Rectal smooth muscle tissue (tissue), 1 donor: Measurements from ENCODE around the gene ANXA2.
"Not testable (repeated sequence)": the region's sequence is repeated elsewhere in the genome, so short reads cannot be mapped to it uniquely, and the experiment has no call there.

Experiments used
- H3K27ac ChIP-seq: one replicate; pipeline ENCODE4 v1.7.0; 2013; ENCODE audit warnings: low read depth, low read length, inconsistent platforms
- H3K27me3 ChIP-seq: one replicate; pipeline ENCODE4 v1.7.0; 2013; ENCODE audit warnings: low read length; ENCODE audit not compliant: control insufficient read depth, insufficient read depth
- H3K36me3 ChIP-seq: one replicate; pipeline ENCODE4 v1.7.0; 2013; ENCODE audit warnings: low read length; ENCODE audit not compliant: control insufficient read depth, insufficient read depth
- H3K4me1 ChIP-seq: one replicate; pipeline ENCODE4 v1.7.0; 2013; ENCODE audit warnings: low read length; ENCODE audit not compliant: control insufficient read depth, insufficient read depth
- H3K4me3 ChIP-seq: one replicate; pipeline ENCODE4 v1.7.0; 2013; ENCODE audit warnings: low read length
- H3K9ac ChIP-seq: one replicate; pipeline ENCODE4 v1.7.0; 2013; ENCODE audit warnings: low read length

Gene ANXA2

GRCh38 chr15:60406513-60407414, 9.0 kb upstream of the ANXA2 start:
- H3K27me3 ChIP-seq: no peaks in the 10 kb centered on the region
- H3K27ac ChIP-seq: peak overlapping the region; percentile 45
- H3K9ac ChIP-seq: no peak overlapping the region
- H3K4me1 ChIP-seq: no peaks in the 10 kb centered on the region
- H3K36me3 ChIP-seq: no peaks in the 10 kb centered on the region
- H3K4me3 ChIP-seq: no peak overlapping the region

- Histone ChIP-seq H3K27ac (no peak overlapping the region), H3K9ac (no peak overlapping the region), H3K4me1 (no peaks in the 10 kb centered on the region), H3K27me3 (no peaks in the 10 kb centered on the region), H3K36me3 (no peaks in the 10 kb centered on the region), H3K4me3 (no peak overlapping the region)
Observed at GRCh38 chr15:60405399-60405798, 7.6 kb upstream of the ANXA2 start.

GRCh38 chr15:60404351-60404750, 6.6 kb upstream of the ANXA2 start:
- not testable (repeated sequence) for H3K4me1 ChIP-seq, H3K27me3 ChIP-seq, H3K27ac ChIP-seq, H3K4me3 ChIP-seq, H3K9ac ChIP-seq, H3K36me3 ChIP-seq

GRCh38 chr15:60400944-60401343, 3.2 kb upstream of the ANXA2 start:
- Histone ChIP-seq H3K27me3 (no peaks in the 10 kb centered on the region), H3K4me3 (no peak overlapping the region), H3K4me1 (peaks cover 2% of the 10 kb centered on the region), H3K36me3 (no peaks in the 10 kb centered on the region), H3K9ac (no peak overlapping the region), H3K27ac (no peak overlapping the region)

- no peak overlapping the region for H3K9ac ChIP-seq
- no peak overlapping the region for H3K4me3 ChIP-seq
- H3K36me3 ChIP-seq: no peaks in the 10 kb centered on the region
- no peaks in the 10 kb centered on the region for H3K27me3 ChIP-seq
- H3K4me1 ChIP-seq: peaks cover 9% of the 10 kb centered on the region
- peak overlapping the region; percentile 48 for H3K27ac ChIP-seq
Observed at GRCh38 chr15:60399931-60400330, 2.1 kb upstream of the ANXA2 start.

GRCh38 chr15:60399246-60399915, 1.6 kb upstream of the ANXA2 start:
- Histone ChIP-seq H3K4me3 (peak overlapping the region; percentile 71), H3K36me3 (no peaks in the 10 kb centered on the region), H3K4me1 (peaks cover 10% of the 10 kb centered on the region), H3K27ac (peak overlapping the region; percentile 48), H3K9ac (no peak overlapping the region), H3K27me3 (no peaks in the 10 kb centered on the region)

GRCh38 chr15:60396958-60397771, 621 bp downstream of the ANXA2 start:
- Histone ChIP-seq H3K9ac (peak overlapping the region; percentile 89), H3K4me3 (peak overlapping the region; percentile 90), H3K36me3 (no peaks in the 10 kb centered on the region), H3K27me3 (no peaks in the 10 kb centered on the region), H3K27ac (peak overlapping the region; percentile 91), H3K4me1 (peaks cover 30% of the 10 kb centered on the region)

- H3K9ac ChIP-seq: no peak overlapping the region
- peak overlapping the region; percentile 90 for H3K4me3 ChIP-seq
- H3K27ac ChIP-seq: peak overlapping the region; percentile 91
- no peaks in the 10 kb centered on the region for H3K27me3 ChIP-seq
- peaks cover 36% of the 10 kb centered on the region for H3K4me1 ChIP-seq
- no peaks in the 10 kb centered on the region for H3K36me3 ChIP-seq
Observed at GRCh38 chr15:60396560-60396957, 1.2 kb downstream of the ANXA2 start.

- H3K27me3 ChIP-seq: no peaks in the 10 kb centered on the region
- H3K36me3 ChIP-seq: no peaks in the 10 kb centered on the region
- H3K9ac ChIP-seq: no peak overlapping the region
- H3K27ac ChIP-seq: no peak overlapping the region
- H3K4me1 ChIP-seq: peaks cover 41% of the 10 kb centered on the region
- peak overlapping the region; percentile 90 for H3K4me3 ChIP-seq
Observed at GRCh38 chr15:60396100-60396499, 1.7 kb downstream of the ANXA2 start.

- Histone ChIP-seq H3K4me3 (peak overlapping the region; percentile 14), H3K27me3 (no peaks in the 10 kb centered on the region), H3K9ac (no peak overlapping the region), H3K4me1 (peaks cover 44% of the 10 kb centered on the region), H3K36me3 (no peaks in the 10 kb centered on the region), H3K27ac (peak overlapping the region; percentile 0)
Observed at GRCh38 chr15:60395276-60396011, 2.3 kb downstream of the ANXA2 start.

GRCh38 chr15:60394689-60395097, 3.1 kb downstream of the ANXA2 start:
- H3K27me3 ChIP-seq: no peaks in the 10 kb centered on the region
- no peaks in the 10 kb centered on the region for H3K36me3 ChIP-seq
- peaks cover 47% of the 10 kb centered on the region for H3K4me1 ChIP-seq
- H3K9ac ChIP-seq: no peak overlapping the region
- no peak overlapping the region for H3K4me3 ChIP-seq
- H3K27ac ChIP-seq: peak overlapping the region; percentile 79
